ENCODE measurements around the gene MDGA2. TPM values are rescaled to one million over a fixed set of nuclear protein-coding genes. Genes with fewer than 3 reads are reported as not detected.
"Not testable (repeated sequence)": the region's sequence is repeated elsewhere in the genome, so short reads cannot be mapped to it uniquely, and the experiment has no call there.

Gene MDGA2
- total RNA-seq, 1 donor from 2014 or later: not detected

GRCh38 chr14:47624126-47624525, 51.3 kb downstream of the MDGA2 start:
- DNase-seq (ENCODE audit: low read depth): not testable (repeated sequence)

DNA sequence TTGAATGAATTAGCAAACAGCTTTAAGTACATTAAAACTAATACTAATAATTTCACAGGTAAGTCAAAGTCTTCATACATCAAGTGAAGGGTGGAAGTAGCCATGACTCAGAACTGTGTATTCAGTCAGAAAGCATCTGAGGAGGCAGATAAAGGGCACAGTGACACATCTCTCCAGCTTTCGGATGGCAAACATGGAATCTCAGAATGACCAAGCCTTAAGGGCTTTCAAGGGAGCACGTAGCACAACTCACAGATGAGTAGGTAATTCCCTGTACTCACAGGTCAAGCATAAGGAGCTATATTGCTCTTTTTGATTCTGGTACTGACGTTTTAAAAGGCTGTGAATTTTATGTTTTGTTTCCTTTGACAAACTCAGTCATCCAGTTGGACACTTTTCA, 56.0 kb downstream of the MDGA2 start:
- no peak for DNase-seq (ENCODE audit: low read depth)

GRCh38 chr14:47606566-47606965, 68.8 kb downstream of the MDGA2 start:
- DNase-seq (ENCODE audit: low read depth): no peak

GRCh38 chr14:47596860-47597259, 78.5 kb downstream of the MDGA2 start:
- DNase-seq (ENCODE audit: low read depth): no peak

- no peak for DNase-seq (ENCODE audit: low read depth)
These were observed 79.2 kb downstream of the MDGA2 start for GRCh38 chr14:47596232-47596631.

GRCh38 chr14:47595552-47595951, 79.9 kb downstream of the MDGA2 start:
- DNase-seq (ENCODE audit: low read depth): no peak

DNA sequence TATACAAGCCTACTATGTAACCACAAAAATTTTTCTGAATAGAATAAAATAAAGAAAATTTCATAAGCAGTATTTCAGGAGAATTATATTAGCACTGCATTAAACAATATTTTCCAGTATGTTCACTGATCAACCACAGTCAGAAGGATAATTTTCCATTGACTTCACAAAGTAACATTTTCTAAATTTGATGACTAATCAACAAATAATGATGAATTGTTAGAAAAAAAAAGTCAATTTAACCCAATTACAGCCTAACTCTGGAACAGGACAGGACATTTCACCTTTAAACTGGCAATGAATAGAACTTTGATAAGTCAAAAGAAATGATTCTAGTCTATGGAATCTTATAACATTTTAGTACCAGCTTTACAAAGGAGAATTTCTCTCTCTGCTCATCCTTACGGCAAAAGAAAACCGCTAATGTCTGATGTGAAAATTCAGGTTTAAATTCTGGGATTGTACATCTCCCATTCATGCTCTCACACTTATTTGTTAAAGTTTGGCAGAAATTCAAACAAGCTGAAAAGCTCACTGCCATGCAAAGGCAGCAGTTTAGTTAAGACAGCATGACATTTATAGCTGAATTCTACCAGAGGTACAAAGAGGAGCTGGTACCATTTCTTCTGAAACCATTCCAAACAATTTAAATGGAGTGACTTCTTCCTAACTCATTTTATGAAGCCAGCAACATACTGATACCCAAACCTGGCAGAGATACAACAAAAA, 84.5 kb downstream of the MDGA2 start:
- DNase-seq (ENCODE audit: low read depth): no peak

GRCh38 chr14:47585447-47585846, 90.0 kb downstream of the MDGA2 start:
- DNase-seq (ENCODE audit: low read depth): no peak

GRCh38 chr14:47567273-47567672, 108.1 kb downstream of the MDGA2 start:
- DNase-seq (ENCODE audit: low read depth): no peak

GRCh38 chr14:47557894-47558293, 117.5 kb downstream of the MDGA2 start:
- DNase-seq (ENCODE audit: low read depth): no peak

GRCh38 chr14:47555333-47555732, 120.1 kb downstream of the MDGA2 start:
- DNase-seq (ENCODE audit: low read depth): no peak

- no peak for DNase-seq (ENCODE audit: low read depth)
These were observed 125.5 kb downstream of the MDGA2 start for GRCh38 chr14:47549886-47550285.

DNA sequence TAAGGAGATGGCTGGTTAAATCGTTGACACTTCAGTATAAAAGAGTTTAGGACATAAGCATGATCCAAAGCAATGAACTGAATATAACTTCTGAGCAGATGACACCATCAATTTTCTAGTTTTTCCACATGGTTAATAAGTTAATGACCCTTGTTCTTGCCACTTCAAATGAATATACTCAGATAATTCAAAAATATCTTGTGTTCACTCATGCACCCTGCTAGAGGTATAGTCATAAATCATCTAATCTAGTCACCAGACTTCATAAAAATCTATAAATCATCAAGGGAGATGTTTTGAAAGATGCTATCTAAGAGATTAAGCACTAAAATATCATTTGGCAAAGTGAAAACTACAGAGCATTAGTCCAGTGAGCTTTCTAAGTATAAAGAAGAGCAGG, 131.9 kb downstream of the MDGA2 start:
- no peak for DNase-seq (ENCODE audit: low read depth)

DNA sequence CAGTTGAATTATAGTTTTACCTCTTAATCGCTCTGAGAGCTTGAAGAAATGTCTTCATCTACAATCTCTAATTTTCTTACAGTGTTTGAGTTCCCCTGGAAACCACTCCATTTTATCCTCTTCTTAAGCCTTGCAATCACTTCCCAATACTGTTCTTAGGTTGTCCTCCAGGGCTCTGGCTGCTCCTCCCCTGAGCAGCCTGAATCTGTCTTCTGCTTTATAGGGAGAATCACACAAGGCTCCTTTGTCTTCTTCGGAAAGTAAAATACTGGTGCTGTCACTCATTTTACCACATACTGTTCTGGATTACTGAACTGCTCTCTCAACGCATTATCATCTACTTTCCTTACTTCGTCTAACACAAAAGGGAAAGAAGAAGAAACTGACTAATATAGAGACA, 133.7 kb downstream of the MDGA2 start:
- no peak for DNase-seq (ENCODE audit: low read depth)

- no peak for DNase-seq (ENCODE audit: low read depth)
These were observed 136.4 kb downstream of the MDGA2 start for GRCh38 chr14:47539031-47539461.

DNA sequence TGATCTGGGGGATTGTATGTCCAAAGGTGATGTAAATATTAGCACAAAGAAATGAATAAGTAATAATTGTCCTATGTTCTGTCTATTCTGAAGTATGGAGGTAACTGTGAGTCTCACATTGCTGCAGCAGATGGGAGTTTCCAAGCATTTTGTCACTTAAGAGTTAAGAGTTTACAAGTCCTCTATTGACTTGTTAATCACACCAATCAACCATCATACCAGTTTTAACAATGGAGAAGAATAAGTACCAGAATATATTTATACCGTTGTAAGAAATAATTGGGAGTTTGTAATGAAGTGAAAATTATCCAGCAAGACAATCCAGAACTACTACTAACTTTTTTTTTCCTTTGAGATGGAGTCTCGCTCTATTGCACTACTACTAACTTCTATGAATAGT, 139.1 kb downstream of the MDGA2 start:
- no peak for DNase-seq (ENCODE audit: low read depth)

- DNase-seq (ENCODE audit: low read depth): no peak
These were observed 148.7 kb downstream of the MDGA2 start for GRCh38 chr14:47526591-47527244.

GRCh38 chr14:47524524-47524923, 150.9 kb downstream of the MDGA2 start:
- DNase-seq (ENCODE audit: low read depth): no peak

- no peak for DNase-seq (ENCODE audit: low read depth)
These were observed 155.0 kb downstream of the MDGA2 start for GRCh38 chr14:47520382-47520781.

DNA sequence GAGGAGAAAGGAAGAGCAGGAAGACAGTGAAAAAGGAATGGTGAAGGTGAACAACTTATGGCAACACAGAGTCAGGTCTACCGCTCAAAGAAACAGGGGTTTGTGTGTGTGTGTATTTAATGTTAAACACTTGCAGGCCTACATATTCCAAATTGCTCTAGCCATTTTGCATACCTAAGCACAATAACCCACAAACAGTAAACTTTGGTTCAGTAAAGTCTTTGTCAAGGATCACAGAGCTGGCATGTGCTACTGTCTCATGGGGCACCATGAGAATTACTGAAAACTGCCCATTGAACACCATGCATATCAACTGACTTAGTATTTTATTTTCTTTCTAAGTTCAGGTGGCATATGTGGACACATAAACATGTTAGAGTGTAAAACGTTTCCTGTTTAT, 163.6 kb downstream of the MDGA2 start:
- no peak for DNase-seq (ENCODE audit: low read depth)

GRCh38 chr14:47509957-47510356, 165.4 kb downstream of the MDGA2 start:
- DNase-seq (ENCODE audit: low read depth): no peak

DNA sequence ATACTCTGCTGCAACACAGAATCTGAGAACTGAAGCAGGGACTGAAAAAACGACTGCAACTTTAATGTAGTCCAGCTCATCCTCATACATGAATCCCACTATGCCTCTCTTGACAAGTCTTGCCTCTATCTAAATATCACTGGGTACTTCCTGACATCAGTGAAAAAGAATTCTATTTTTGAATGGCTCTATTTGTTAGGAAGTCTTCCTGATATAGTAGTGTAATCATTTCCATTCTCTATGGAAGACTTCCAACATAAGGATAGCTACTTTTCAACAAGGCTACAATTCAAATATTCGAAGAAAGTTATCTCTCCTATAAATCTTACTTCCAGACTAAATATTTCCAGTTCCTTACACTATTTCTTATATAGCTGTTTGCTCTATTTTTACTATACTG, 167.5 kb downstream of the MDGA2 start:
- no peak for DNase-seq (ENCODE audit: low read depth)

DNA sequence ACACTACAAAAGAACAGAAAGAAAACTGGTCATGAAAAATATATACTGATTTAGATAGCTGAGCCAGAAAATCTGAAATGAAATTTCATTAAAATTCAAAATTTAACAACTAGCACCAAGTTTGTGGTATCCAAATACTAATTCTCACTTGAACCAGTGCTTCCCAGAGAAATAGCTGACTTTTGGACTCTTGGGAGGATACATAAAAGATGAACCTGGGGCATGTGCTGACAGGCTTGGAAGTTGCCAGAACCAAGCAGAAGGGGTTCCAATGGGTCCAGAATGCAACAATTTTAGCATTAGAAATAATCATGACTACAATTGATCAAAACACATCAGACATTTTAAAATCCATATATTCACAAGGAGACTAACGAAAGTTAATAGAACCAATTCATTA, 175.0 kb downstream of the MDGA2 start:
- DNase-seq (ENCODE audit: low read depth): no peak

Measured in myocyte (in vitro differentiated cells).